ENCODE results near the gene SGCG. TPM values are rescaled to one million over a fixed set of nuclear protein-coding genes. Genes with fewer than 3 reads are reported as not detected.
A peak's percentile ranks its signal among the peaks of the same experiment; 100 is the strongest.

The SGCG gene
- polyA plus RNA-seq, 1 of the 3 experiments (the other 2 are of a cell fraction), result not detected

DNA sequence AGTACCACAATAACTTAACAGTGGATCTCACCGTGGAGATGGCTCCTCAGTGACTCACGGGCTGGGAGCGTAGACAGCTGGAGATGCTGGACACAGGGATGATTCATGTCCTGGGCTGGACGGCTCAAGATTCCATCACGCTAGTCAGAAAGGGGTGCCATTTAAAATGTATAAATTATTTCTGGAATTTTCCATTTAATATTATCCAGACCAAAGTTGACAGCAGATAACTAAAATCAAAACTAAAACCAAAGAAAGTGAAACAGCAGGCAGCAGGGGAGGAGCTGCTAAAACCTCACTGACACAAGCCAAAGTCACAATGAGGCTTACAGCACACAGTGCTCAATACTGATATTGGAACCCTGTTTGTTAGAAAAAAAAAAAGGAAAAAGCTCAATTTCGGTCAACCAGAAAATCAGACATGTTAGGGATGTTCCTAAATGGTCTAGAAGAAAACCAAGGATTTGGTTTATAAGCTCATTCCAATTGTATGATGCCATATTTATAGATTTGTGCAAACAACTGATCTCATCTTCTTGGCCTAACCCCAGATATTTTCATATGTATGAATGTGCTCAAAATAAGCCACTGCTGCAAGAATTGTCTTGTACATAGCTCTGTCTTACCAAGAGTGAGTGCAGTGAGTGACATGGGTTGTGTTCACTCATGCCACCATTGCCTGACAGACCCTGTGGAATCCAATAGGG, 140.9 kb downstream of the SGCG start (continued):
- TF ChIP-seq FOSL2 (IDR thresholded peaks at IDR 0.05; ENCODE audit: borderline replicate concordance, low read depth) (peak; percentile 95), NRF1 (IDR thresholded peaks at IDR 0.05; ENCODE audit: low read depth, low read length) (no peak), RFX5 (IDR thresholded peaks at IDR 0.05; ENCODE audit: low read length) (no peak), RAD21 (IDR thresholded peaks at IDR 0.05; ENCODE audit: low read length) (no peak), FOXM1 (IDR thresholded peaks at IDR 0.05; ENCODE audit: low read depth) (peak; percentile 46; the same call in 1 of the 2 replicates), FOXJ3 (CRISPR knock-in tag; IDR thresholded peaks at IDR 0.05) (no peak), EP300 (IDR thresholded peaks at IDR 0.05; ENCODE audit: borderline replicate concordance in 1 of 2, low read depth in 1 of 2, low read length in 1 of 2) (peak in 1 of 2 experiments; percentile 94; a peak in 2 of 4 replicates), CHD2 (IDR thresholded peaks at IDR 0.05; ENCODE audit: low read length, partially characterized antibody) (no peak), YY1 (IDR thresholded peaks at IDR 0.05; ENCODE audit: low read depth) (0 out of 2 replicates have a peak, but pooled peaks have one; percentile 14)
- TF ChIP-seq, protein P1, sequence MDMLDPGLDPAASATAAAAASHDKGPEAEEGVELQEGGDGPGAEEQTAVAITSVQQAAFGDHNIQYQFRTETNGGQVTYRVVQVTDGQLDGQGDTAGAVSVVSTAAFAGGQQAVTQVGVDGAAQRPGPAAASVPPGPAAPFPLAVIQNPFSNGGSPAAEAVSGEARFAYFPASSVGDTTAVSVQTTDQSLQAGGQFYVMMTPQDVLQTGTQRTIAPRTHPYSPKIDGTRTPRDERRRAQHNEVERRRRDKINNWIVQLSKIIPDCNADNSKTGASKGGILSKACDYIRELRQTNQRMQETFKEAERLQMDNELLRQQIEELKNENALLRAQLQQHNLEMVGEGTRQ (IDR thresholded peaks at IDR 0.05; ENCODE audit: borderline replicate concordance, low read depth, low read length), result no peak
- TF ChIP-seq, protein P2, sequence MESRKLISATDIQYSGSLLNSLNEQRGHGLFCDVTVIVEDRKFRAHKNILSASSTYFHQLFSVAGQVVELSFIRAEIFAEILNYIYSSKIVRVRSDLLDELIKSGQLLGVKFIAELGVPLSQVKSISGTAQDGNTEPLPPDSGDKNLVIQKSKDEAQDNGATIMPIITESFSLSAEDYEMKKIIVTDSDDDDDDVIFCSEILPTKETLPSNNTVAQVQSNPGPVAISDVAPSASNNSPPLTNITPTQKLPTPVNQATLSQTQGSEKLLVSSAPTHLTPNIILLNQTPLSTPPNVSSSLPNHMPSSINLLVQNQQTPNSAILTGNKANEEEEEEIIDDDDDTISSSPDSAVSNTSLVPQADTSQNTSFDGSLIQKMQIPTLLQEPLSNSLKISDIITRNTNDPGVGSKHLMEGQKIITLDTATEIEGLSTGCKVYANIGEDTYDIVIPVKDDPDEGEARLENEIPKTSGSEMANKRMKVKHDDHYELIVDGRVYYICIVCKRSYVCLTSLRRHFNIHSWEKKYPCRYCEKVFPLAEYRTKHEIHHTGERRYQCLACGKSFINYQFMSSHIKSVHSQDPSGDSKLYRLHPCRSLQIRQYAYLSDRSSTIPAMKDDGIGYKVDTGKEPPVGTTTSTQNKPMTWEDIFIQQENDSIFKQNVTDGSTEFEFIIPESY (IDR thresholded peaks at IDR 0.05; ENCODE audit: borderline replicate concordance, low read depth), result peak; percentile 44; the same call in 1 of the 2 replicates
- TF ChIP-seq, protein P3, sequence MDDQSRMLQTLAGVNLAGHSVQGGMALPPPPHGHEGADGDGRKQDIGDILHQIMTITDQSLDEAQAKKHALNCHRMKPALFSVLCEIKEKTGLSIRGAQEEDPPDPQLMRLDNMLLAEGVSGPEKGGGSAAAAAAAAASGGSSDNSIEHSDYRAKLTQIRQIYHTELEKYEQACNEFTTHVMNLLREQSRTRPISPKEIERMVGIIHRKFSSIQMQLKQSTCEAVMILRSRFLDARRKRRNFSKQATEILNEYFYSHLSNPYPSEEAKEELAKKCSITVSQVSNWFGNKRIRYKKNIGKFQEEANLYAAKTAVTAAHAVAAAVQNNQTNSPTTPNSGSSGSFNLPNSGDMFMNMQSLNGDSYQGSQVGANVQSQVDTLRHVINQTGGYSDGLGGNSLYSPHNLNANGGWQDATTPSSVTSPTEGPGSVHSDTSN (IDR thresholded peaks at IDR 0.05), result peak; percentile 94

DNA sequence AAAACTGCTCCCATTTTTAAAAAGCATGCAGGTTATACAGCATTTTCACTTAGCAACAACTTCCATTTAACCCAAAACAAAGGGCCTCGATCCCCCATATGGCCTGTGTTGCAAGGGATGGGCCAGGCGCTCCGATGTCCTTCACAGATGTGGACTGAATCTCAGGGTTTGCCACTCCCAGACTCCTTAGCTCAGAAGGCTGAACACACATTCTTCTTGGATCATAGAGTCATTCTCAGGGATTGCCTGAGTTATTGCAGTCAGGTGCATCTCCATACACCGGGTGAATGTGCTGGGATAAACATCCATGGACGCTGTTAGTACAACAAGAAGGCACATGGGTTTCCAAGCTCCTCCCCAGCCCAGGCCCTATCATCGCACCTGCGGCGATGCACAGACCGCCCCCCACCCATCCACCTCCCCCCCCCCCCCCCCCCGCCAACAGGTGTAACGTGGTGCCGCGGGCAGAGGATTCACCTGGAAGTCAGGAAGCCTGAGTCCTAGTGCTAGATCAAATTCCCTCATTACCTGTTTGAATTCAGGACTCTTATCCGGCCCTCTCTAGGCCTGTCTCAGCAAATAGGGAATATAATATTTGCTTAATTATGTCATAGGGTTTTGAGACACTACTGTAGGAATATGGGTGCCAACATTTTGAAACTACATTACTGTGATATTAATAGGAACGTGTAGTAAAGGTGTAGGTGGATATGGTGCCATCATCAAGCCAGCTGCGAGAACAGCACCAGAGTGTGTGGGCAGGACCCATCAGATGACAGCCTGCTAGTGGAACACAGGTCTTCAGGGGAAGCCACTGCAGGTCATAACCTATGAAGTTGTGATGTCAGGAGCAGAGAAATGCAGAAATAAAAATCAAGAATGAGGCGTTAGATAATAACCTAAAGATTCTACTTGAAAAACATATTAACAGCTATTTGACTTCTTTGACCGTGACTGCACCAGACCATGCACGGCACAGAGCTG, 141.9 kb downstream of the SGCG start:
- Histone ChIP-seq H3K9me2 (no peaks in the 10 kb centered on the region), H3K9me3 (no peaks in the 10 kb centered on the region), H3K9ac (peak overlapping the region; percentile 76; the same call in 1 of the 2 replicates), H2AFZ (ENCODE audit: low read depth) (peak overlapping the region; percentile 37; the same call in 1 of the 2 replicates), H4K20me1 (ENCODE audit: insufficient read depth) (no peaks in the 10 kb centered on the region), H3K4me1 (ENCODE audit: control insufficient read depth in 1 of 2, insufficient read depth in 2 of 2, low read depth in 1 of 2, low read length in 1 of 2) (peaks cover 4 to 34% of the 10 kb centered on the region in 2 experiments; a peak in 3 of 4 replicates), H3K36me3 (replicated peaks in 1 of 2; ENCODE audit: control insufficient read depth in 1 of 2, insufficient read depth in 2 of 2, low read length in 1 of 2) (peaks cover 0 to 5% of the 10 kb centered on the region in 2 experiments), H3K27me3 (ENCODE audit: insufficient read depth) (no peaks in the 10 kb centered on the region), H3K27ac (ENCODE audit: low read depth in 2 of 2, low read length in 1 of 2) (peak overlapping the region; percentile 65 to 98; a peak in 3 of 4 replicates), H3K4me2 (peak overlapping the region; percentile 75), H3F3A (replicated peaks; ENCODE audit: insufficient read depth) (peaks cover 58% of the 10 kb centered on the region), H3K4me3 (ENCODE audit: low read depth in 2 of 2, low read length in 1 of 2) (peak overlapping the region in 1 of 2 experiments; percentile 50; a peak in 3 of 4 replicates), H3K79me2 (ENCODE audit: insufficient read depth) (no peaks in the 10 kb centered on the region; the same call in 1 of the 2 replicates)
- WGBS (ENCODE audit: low lambda C conversion rate), result 93% methylated on average over 12 of the region's 19 CpGs
- ChIA-PET POLR2A (no interaction called here), CTCF (no interaction called here)
- DNase-seq, result no peak
- TF ChIP-seq FOXM1 (IDR thresholded peaks at IDR 0.05; ENCODE audit: low read depth) (no peak), GATA2 (CRISPR knock-in tag; IDR thresholded peaks at IDR 0.05) (no peak), ELF1 (IDR thresholded peaks at IDR 0.05) (no peak), YY1 (IDR thresholded peaks at IDR 0.05; ENCODE audit: low read depth) (no peak), RCOR1 (IDR thresholded peaks at IDR 0.05; ENCODE audit: low read length) (no peak), FOSL2 (IDR thresholded peaks at IDR 0.05; ENCODE audit: borderline replicate concordance, low read depth) (no peak), MXI1 (IDR thresholded peaks at IDR 0.05; ENCODE audit: low read depth, low read length) (no peak), RAD21 (IDR thresholded peaks at IDR 0.05; ENCODE audit: low read length) (no peak), TAF1 (IDR thresholded peaks at IDR 0.05; ENCODE audit: borderline replicate concordance, low read depth, low read length) (no peak)
- TF ChIP-seq, protein P4, sequence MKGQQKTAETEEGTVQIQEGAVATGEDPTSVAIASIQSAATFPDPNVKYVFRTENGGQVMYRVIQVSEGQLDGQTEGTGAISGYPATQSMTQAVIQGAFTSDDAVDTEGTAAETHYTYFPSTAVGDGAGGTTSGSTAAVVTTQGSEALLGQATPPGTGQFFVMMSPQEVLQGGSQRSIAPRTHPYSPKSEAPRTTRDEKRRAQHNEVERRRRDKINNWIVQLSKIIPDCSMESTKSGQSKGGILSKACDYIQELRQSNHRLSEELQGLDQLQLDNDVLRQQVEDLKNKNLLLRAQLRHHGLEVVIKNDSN (IDR thresholded peaks at IDR 0.05; ENCODE audit: borderline replicate concordance, low read depth), result no peak
- TF ChIP-seq, protein P1 (IDR thresholded peaks at IDR 0.05; ENCODE audit: borderline replicate concordance, low read depth, low read length), result no peak
- TF ChIP-seq, protein P5, sequence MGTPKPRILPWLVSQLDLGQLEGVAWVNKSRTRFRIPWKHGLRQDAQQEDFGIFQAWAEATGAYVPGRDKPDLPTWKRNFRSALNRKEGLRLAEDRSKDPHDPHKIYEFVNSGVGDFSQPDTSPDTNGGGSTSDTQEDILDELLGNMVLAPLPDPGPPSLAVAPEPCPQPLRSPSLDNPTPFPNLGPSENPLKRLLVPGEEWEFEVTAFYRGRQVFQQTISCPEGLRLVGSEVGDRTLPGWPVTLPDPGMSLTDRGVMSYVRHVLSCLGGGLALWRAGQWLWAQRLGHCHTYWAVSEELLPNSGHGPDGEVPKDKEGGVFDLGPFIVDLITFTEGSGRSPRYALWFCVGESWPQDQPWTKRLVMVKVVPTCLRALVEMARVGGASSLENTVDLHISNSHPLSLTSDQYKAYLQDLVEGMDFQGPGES (IDR thresholded peaks at IDR 0.05; ENCODE audit: low read depth, low read length), result no peak
- TF ChIP-seq, protein P6, sequence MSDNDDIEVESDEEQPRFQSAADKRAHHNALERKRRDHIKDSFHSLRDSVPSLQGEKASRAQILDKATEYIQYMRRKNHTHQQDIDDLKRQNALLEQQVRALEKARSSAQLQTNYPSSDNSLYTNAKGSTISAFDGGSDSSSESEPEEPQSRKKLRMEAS (IDR thresholded peaks at IDR 0.05; ENCODE audit: low read depth), result no peak
